ENCODE results near the gene MUSTN1.

GRCh38 chr3:52882377-52882776 lies 47.6 kb upstream of the MUSTN1 start:
- TF ChIP-seq EZH2 (IDR thresholded peaks at IDR 0.05; ENCODE audit: insufficient read depth, poor library complexity, severe bottlenecking) (no peak), EZH2phosphoT487 (IDR thresholded peaks at IDR 0.05; ENCODE audit: insufficient read depth, low read depth) (no peak)
